NCI-H2171 treated with DMSO at 0.1 percent for 48 hours (cell line): Measurements from ENCODE around the gene FOSL2.

Source experiments
- DNase-seq: peaks from one replicate; lab custom pipeline; 2025; lab: John Stamatoyannopoulos, UW

FOSL2 gene

GRCh38 chr2:28395334-28396061 is 2.8 kb downstream of the FOSL2 start:
- peak; percentile 29 for DNase-seq

GRCh38 chr2:28397043-28397381 is 4.4 kb downstream of the FOSL2 start:
- DNase-seq = no peak

- peak; percentile 84 for DNase-seq
These were observed 5.6 kb downstream of the FOSL2 start for GRCh38 chr2:28398101-28398834.

- no peak for DNase-seq
These were observed 6.6 kb downstream of the FOSL2 start for GRCh38 chr2:28399289-28399688.

GRCh38 chr2:28399956-28400355 is 7.3 kb downstream of the FOSL2 start:
- peak; percentile 76 for DNase-seq

GRCh38 chr2:28400419-28400818 is 7.8 kb downstream of the FOSL2 start:
- peak; percentile 80 for DNase-seq

- no peak for DNase-seq
These were observed 8.3 kb downstream of the FOSL2 start for GRCh38 chr2:28400921-28401320.

- peak; percentile 29 for DNase-seq
These were observed 8.8 kb downstream of the FOSL2 start for GRCh38 chr2:28401411-28401810.

GRCh38 chr2:28401948-28402550 is 9.4 kb downstream of the FOSL2 start:
- DNase-seq = no peak

GRCh38 chr2:28403370-28403956 is 10.8 kb downstream of the FOSL2 start:
- DNase-seq = peak; percentile 66

- DNase-seq = no peak
These were observed 11.4 kb downstream of the FOSL2 start for GRCh38 chr2:28404086-28404485.

- DNase-seq = no peak
These were observed 12.9 kb downstream of the FOSL2 start for GRCh38 chr2:28405537-28405936.

- DNase-seq = no peak
These were observed 13.8 kb downstream of the FOSL2 start for GRCh38 chr2:28406276-28407096.

- no peak for DNase-seq
These were observed 14.7 kb downstream of the FOSL2 start for GRCh38 chr2:28407131-28407975.

GRCh38 chr2:28407976-28408690 is 15.5 kb downstream of the FOSL2 start:
- DNase-seq = no peak

GRCh38 chr2:28408764-28409599 is 16.3 kb downstream of the FOSL2 start:
- no peak for DNase-seq

GRCh38 chr2:28411166-28411755 is 18.6 kb downstream of the FOSL2 start:
- no peak for DNase-seq

- DNase-seq = no peak
These were observed 19.4 kb downstream of the FOSL2 start for GRCh38 chr2:28411956-28412609.
